GM18861 (cell line): ENCODE measurements around the gene TDRD5.

Experiments
- ATAC-seq: cut with Tn5 transposase; IDR thresholded peaks from one replicate; pipeline ENCODE4 v1.9.1; 2021; ENCODE audit not compliant: unreplicated experiment

TDRD5 gene

GRCh38 chr1:179591592-179592580 is at the start of gene TDRD5:
TSS of gene TDRD5 (plus strand) at chr1:179591832. CDS start at chr1:179592616, 784 bp downstream.
- no peak for ATAC-seq

- no peak for ATAC-seq
These were observed 46.3 kb upstream of the TDRD5 start for GRCh38 chr1:179545321-179545720.

- ATAC-seq, result no peak
These were observed 44.6 kb upstream of the TDRD5 start for GRCh38 chr1:179547021-179547535.

- no peak for ATAC-seq
These were observed 42.8 kb upstream of the TDRD5 start for GRCh38 chr1:179548666-179549367.

- no peak for ATAC-seq
These were observed 42.3 kb upstream of the TDRD5 start for GRCh38 chr1:179549368-179549700.

- peak; percentile 87 for ATAC-seq
These were observed 40.6 kb upstream of the TDRD5 start for GRCh38 chr1:179550746-179551682.

- ATAC-seq, result no peak
These were observed 37.2 kb upstream of the TDRD5 start for GRCh38 chr1:179554427-179554826.

GRCh38 chr1:179558078-179558477 is 33.6 kb upstream of the TDRD5 start:
- ATAC-seq, result no peak

GRCh38 chr1:179575497-179576314 is 15.9 kb upstream of the TDRD5 start, which contains the start of gene NPHS2:
TSS of gene NPHS2 (minus strand) at chr1:179575948. CDS start at chr1:179575864, 84 bp downstream.
- no peak for ATAC-seq

- no peak for ATAC-seq
These were observed 15.1 kb upstream of the TDRD5 start for GRCh38 chr1:179576509-179576908.

GRCh38 chr1:179583771-179584320 is 7.8 kb upstream of the TDRD5 start:
- ATAC-seq, result no peak

GRCh38 chr1:179586107-179586823 is 5.4 kb upstream of the TDRD5 start:
- ATAC-seq, result no peak

GRCh38 chr1:179587336-179587735 is 4.3 kb upstream of the TDRD5 start:
- ATAC-seq, result no peak

GRCh38 chr1:179588425-179589024 is 3.1 kb upstream of the TDRD5 start:
- no peak for ATAC-seq

- no peak for ATAC-seq
These were observed 2.1 kb upstream of the TDRD5 start for GRCh38 chr1:179589509-179589908.

- ATAC-seq, result no peak
These were observed 961 bp upstream of the TDRD5 start for GRCh38 chr1:179590671-179591070.

GRCh38 chr1:179591253-179591591 is 410 bp upstream of the TDRD5 start:
- ATAC-seq, result no peak

GRCh38 chr1:179598631-179599030 is 7.0 kb downstream of the TDRD5 start:
- ATAC-seq, result peak; percentile 75
